Neural progenitor cell (in vitro differentiated cells): Measurements from ENCODE around the gene C6orf132.

Source experiments
- EZH2phosphoT487 ChIP-seq: fragments of 200-600 bp; sonication (generic); IDR thresholded peaks from 2 replicates; pipeline ENCODE4 v1.6.1; 2017; ENCODE audit warnings: antibody characterized with exemption
- TF ChIP-seq, protein P1 (sequence below): fragments of 200-600 bp; sonication (generic); IDR thresholded peaks from 2 replicates; pipeline ENCODE4 v1.5.1; 2017; ENCODE audit warnings: antibody characterized with exemption, mild to moderate bottlenecking

DNA sequence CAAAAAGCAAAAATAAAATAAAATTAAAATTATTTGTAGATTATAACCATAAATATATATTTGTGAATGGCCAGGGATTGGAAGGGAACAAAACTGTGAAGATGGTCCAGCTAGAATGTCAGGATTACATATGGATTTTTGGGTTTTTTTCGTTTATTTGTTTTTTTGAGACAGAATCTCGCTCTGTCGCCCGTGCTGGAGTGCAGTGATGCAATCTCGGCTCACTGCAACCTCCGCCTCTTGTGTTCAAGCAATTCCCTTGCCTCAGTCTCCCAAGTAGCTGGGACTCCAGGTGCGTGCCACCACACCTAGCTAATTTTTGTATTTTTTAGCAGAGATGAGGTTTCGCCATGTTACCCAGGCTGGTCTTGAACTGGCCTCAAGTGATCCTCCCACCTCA lies 7.8 kb upstream of the C6orf132 start:
- TF ChIP-seq, protein P1, sequence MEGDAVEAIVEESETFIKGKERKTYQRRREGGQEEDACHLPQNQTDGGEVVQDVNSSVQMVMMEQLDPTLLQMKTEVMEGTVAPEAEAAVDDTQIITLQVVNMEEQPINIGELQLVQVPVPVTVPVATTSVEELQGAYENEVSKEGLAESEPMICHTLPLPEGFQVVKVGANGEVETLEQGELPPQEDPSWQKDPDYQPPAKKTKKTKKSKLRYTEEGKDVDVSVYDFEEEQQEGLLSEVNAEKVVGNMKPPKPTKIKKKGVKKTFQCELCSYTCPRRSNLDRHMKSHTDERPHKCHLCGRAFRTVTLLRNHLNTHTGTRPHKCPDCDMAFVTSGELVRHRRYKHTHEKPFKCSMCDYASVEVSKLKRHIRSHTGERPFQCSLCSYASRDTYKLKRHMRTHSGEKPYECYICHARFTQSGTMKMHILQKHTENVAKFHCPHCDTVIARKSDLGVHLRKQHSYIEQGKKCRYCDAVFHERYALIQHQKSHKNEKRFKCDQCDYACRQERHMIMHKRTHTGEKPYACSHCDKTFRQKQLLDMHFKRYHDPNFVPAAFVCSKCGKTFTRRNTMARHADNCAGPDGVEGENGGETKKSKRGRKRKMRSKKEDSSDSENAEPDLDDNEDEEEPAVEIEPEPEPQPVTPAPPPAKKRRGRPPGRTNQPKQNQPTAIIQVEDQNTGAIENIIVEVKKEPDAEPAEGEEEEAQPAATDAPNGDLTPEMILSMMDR, result no peak
- TF ChIP-seq EZH2phosphoT487, result no peak
